ENCODE data around the gene MRPL24. TPM values are rescaled to one million over a fixed set of nuclear protein-coding genes. Genes with fewer than 3 reads are reported as not detected.

Gene MRPL24
- total and polyA plus RNA-seq, 9 of the 15 experiments (the other 6 are each of a cell fraction or from before 2014, with no cell fraction given): 74.3 to 267 (median 113) TPM

GRCh38 chr1:156727926-156728598, 12.8 kb downstream of the MRPL24 start, which contains the start of gene METTL25B (continued):
- no peak for TF ChIP-seq HDAC8 (tag; IDR thresholded peaks at IDR 0.05)
- no peak for TF ChIP-seq HEY1 (CRISPR knock-in tag; IDR thresholded peaks at IDR 0.05; ENCODE audit: borderline replicate concordance)
- TF ChIP-seq ZNF778 (CRISPR knock-in tag; IDR thresholded peaks at IDR 0.05): no peak
- TF ChIP-seq, protein P1, sequence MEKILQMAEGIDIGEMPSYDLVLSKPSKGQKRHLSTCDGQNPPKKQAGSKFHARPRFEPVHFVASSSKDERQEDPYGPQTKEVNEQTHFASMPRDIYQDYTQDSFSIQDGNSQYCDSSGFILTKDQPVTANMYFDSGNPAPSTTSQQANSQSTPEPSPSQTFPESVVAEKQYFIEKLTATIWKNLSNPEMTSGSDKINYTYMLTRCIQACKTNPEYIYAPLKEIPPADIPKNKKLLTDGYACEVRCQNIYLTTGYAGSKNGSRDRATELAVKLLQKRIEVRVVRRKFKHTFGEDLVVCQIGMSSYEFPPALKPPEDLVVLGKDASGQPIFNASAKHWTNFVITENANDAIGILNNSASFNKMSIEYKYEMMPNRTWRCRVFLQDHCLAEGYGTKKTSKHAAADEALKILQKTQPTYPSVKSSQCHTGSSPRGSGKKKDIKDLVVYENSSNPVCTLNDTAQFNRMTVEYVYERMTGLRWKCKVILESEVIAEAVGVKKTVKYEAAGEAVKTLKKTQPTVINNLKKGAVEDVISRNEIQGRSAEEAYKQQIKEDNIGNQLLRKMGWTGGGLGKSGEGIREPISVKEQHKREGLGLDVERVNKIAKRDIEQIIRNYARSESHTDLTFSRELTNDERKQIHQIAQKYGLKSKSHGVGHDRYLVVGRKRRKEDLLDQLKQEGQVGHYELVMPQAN (IDR thresholded peaks at IDR 0.05; ENCODE audit: borderline replicate concordance): peak; percentile 79; the same call in 1 of the 2 replicates
- TF ChIP-seq POLR3G (IDR thresholded peaks at IDR 0.05; ENCODE audit: extremely low read depth, insufficient read length, insufficient replicate concordance): no peak
- no peak for TF ChIP-seq ZNF696 (CRISPR knock-in tag; conservative IDR thresholded peaks at IDR 0.05)
- TF ChIP-seq, protein P2, sequence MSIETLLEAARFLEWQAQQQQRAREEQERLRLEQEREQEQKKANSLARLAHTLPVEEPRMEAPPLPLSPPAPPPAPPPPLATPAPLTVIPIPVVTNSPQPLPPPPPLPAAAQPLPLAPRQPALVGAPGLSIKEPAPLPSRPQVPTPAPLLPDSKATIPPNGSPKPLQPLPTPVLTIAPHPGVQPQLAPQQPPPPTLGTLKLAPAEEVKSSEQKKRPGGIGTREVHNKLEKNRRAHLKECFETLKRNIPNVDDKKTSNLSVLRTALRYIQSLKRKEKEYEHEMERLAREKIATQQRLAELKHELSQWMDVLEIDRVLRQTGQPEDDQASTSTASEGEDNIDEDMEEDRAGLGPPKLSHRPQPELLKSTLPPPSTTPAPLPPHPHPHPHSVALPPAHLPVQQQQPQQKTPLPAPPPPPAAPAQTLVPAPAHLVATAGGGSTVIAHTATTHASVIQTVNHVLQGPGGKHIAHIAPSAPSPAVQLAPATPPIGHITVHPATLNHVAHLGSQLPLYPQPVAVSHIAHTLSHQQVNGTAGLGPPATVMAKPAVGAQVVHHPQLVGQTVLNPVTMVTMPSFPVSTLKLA (conservative IDR thresholded peaks at IDR 0.05): 0 out of 4 replicates have a peak, but pooled peaks of 1 of the 2 experiments have one; percentile 64
- no peak for TF ChIP-seq ZBTB17 (CRISPR knock-in tag; IDR thresholded peaks at IDR 0.05)
- peak; percentile 84 for TF ChIP-seq SAP30 (IDR thresholded peaks at IDR 0.05; ENCODE audit: borderline replicate concordance, insufficient read depth, low read depth, low read length, poor library complexity, severe bottlenecking)
- TF ChIP-seq LCOR (CRISPR knock-in tag; IDR thresholded peaks at IDR 0.05): no peak
- TF ChIP-seq, protein P3, sequence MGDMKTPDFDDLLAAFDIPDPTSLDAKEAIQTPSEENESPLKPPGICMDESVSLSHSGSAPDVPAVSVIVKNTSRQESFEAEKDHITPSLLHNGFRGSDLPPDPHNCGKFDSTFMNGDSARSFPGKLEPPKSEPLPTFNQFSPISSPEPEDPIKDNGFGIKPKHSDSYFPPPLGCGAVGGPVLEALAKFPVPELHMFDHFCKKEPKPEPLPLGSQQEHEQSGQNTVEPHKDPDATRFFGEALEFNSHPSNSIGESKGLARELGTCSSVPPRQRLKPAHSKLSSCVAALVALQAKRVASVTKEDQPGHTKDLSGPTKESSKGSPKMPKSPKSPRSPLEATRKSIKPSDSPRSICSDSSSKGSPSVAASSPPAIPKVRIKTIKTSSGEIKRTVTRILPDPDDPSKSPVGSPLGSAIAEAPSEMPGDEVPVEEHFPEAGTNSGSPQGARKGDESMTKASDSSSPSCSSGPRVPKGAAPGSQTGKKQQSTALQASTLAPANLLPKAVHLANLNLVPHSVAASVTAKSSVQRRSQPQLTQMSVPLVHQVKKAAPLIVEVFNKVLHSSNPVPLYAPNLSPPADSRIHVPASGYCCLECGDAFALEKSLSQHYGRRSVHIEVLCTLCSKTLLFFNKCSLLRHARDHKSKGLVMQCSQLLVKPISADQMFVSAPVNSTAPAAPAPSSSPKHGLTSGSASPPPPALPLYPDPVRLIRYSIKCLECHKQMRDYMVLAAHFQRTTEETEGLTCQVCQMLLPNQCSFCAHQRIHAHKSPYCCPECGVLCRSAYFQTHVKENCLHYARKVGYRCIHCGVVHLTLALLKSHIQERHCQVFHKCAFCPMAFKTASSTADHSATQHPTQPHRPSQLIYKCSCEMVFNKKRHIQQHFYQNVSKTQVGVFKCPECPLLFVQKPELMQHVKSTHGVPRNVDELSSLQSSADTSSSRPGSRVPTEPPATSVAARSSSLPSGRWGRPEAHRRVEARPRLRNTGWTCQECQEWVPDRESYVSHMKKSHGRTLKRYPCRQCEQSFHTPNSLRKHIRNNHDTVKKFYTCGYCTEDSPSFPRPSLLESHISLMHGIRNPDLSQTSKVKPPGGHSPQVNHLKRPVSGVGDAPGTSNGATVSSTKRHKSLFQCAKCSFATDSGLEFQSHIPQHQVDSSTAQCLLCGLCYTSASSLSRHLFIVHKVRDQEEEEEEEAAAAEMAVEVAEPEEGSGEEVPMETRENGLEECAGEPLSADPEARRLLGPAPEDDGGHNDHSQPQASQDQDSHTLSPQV (IDR thresholded peaks at IDR 0.05): no peak
- no peak for TF ChIP-seq FUS (optimal IDR thresholded peaks at IDR 0.05; ENCODE audit: low read depth, low read length)
- TF ChIP-seq GTF2B (IDR thresholded peaks at IDR 0.05; ENCODE audit: extremely low read depth, insufficient read length): no peak
- TF ChIP-seq, protein P4, sequence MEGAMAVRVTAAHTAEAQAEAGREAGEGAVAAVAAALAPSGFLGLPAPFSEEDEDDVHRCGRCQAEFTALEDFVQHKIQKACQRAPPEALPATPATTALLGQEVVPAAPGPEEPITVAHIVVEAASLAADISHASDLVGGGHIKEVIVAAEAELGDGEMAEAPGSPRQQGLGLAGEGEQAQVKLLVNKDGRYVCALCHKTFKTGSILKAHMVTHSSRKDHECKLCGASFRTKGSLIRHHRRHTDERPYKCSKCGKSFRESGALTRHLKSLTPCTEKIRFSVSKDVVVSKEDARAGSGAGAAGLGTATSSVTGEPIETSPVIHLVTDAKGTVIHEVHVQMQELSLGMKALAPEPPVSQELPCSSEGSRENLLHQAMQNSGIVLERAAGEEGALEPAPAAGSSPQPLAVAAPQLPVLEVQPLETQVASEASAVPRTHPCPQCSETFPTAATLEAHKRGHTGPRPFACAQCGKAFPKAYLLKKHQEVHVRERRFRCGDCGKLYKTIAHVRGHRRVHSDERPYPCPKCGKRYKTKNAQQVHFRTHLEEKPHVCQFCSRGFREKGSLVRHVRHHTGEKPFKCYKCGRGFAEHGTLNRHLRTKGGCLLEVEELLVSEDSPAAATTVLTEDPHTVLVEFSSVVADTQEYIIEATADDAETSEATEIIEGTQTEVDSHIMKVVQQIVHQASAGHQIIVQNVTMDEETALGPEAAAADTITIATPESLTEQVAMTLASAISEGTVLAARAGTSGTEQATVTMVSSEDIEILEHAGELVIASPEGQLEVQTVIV (CRISPR knock-in tag; IDR thresholded peaks at IDR 0.05; ENCODE audit: borderline replicate concordance): no peak
- TF ChIP-seq POLR2A (conservative IDR thresholded peaks at IDR 0.05): peak; percentile 82
- TF ChIP-seq SRSF9 (IDR thresholded peaks at IDR 0.05; ENCODE audit: borderline replicate concordance, low read depth, low read length): no peak
